Measurements from ENCODE around the gene FNIP1.
"Not testable (repeated sequence)": the region's sequence is repeated elsewhere in the genome, so short reads cannot be mapped to it uniquely, and the experiment has no call there.

Gene FNIP1

DNA sequence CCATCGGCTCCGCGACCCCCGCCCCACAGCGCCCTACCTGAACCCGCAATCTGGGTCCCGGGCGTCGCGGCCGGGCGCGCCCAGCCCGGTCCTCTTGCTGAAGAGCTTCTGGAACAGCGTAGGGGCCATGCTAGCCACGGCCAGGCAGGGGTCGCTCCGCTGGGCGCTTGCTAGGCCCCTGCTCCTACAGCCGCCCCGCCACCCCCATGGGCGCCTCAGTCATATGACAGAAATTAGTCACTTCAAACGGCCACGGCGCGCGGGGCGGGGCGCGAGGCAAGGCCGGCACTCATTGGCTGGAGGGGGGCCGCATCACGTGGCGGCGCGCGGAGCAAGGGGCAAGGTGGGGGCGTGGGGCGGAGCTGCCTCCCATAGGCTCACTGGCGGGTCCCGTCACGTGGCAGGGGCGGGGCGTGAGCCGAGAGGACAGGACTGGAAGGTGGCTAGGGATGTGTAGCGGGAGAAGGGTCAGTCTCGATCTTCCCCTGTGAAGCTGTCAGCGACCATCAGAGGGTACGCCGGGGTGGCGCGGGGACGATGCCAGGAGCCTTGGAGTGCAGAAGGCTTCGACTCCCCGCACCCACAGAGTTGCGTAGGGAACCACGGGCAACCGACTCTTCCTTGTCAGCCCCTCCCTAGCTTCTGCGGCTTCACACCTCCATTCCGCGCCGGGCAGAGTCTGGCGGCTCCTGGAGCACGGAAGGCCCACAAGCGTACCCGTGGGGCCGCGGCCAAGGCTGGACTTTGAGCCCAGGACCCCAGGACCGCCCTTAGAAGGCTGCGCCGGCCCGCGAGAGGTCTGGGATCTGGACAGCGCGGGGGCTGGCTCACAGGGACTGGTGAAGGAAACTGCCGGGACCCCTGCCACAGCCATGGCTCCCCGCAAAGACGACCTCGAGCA is at the start of gene FNIP1:
TSS of gene FNIP1 (minus strand) at position 225 of the 901 bp plus-strand sequence. CDS start at position 129, 96 bp downstream.
- DNase-seq (ENCODE audit: low spot score): peak; percentile 100

DNA sequence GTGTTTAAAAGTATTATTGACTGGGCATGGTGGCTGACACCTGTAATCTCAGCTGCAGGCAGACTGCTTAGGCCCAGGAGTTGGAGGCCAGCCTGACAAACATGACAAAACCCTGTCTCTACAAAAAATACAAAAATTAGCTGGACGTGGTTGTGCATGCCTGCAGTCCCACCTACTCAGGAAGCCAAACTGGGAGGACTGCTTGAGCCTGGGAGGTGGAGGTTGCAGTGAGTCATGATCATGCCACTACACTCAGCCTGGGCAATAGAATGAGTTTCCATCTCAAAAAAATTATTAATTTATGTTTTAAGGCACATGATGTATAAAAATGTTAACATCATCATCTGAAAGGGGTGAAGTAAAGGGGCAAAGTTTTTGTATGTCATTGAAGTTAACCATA is 49.7 kb upstream of the FNIP1 start:
- DNase-seq (ENCODE audit: low spot score): no peak

DNA sequence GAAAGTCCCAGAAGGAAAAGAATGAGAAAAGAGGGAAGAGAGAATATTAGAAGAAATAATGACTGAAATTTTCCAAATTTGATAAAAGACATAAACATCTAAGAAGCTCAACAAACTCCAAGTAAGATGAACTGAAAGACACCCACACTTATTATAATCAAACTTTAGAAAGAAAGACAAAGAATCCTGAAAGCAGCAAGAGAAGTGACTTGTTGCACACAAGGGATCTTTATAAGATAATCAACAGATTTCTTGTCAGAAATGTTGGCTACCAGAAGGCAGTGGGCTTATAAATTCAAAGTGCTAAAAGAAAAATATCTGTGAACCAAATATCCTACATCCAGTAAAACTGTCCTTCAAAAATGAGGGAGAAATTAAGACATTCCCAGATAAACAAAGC is 49.0 kb upstream of the FNIP1 start:
- DNase-seq (ENCODE audit: low spot score): no peak

DNA sequence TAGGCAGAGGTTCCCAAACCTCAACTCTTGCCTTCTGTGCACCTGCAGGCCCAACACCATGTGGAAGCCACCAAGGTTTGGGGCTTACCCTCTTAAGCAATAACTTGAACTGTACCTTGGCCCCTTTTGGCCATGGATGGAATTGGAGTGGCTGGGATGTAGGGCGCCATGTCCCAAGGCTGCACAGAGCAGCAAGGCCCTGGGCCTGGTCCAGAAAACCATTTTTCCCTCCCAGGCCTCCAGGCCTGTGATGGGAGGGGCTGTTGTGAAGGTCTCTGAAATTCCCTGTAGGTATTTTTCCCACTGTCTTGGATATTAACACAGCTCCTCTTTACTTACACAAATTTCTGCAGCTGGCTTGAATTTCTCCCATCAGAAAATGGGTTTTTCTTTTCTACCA is 46.2 kb upstream of the FNIP1 start:
- not testable (repeated sequence) for DNase-seq (ENCODE audit: low spot score)

DNA sequence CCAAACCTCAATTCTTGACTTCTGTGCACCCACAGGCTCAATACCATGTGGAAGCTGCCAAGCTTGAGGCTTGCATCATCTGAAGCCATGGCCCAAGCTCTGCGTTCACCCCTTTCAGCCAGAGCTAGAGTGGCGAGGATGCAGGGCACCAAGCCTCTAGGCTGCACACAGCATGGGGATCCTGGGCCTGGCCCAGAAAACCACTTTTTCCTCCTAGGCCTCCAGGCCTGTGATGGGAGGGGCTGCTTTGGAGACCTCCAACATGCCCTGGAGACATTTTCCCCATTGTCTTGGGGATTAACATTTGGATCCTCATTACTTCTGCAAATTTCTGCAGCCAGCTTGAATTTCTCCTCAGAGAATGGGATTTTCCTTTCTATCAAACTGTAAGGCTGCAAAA is 35.9 kb upstream of the FNIP1 start:
- not testable (repeated sequence) for DNase-seq (ENCODE audit: low spot score)

DNA sequence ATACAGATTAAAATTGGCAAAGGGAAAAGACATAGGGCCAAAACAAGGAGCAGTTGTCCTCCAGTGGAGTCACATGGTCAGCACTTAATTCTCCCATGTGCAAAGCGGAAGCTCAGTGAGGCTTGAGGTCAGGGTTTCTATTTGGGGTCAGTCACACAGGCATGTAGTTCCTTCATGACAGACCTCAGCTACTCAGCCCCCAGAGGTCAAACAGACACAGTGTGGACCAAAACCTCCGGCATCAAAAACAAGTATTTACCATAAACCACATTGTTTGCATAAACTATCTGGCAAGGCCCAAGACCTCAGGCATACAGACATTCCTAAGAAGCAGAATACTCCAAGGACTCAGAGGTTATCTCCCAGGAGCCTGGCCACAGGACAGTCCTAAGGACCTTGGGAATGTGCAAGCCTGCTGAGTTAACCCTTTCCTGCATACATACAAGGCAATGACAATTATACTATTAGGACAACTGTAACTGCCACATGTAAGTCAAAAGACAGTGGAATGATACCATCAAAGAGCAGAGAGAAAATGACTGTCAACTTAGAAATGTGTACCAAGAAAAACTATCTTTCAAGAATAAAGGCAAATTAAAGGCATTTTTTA is 28.7 kb upstream of the FNIP1 start:
- DNase-seq (ENCODE audit: low spot score): no peak

DNA sequence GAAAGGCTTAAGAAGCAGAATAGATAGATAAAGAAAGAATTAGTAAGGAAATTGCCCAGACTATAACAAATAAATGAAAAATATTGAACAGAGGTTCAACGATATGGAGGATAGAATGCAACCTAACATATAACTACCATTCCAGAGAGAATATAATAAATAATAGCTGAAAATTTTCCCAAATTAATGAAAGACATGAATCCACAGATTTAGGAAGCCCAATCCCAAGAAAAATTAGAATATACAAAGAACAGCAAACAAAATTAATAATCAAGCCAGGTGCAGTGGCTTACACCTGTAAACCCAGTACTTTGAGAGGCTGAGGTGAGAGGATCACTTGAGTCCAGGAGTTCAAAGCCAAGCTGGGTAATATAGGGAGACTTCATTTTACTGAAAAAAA is 27.8 kb upstream of the FNIP1 start:
- DNase-seq (ENCODE audit: low spot score): no peak

DNA sequence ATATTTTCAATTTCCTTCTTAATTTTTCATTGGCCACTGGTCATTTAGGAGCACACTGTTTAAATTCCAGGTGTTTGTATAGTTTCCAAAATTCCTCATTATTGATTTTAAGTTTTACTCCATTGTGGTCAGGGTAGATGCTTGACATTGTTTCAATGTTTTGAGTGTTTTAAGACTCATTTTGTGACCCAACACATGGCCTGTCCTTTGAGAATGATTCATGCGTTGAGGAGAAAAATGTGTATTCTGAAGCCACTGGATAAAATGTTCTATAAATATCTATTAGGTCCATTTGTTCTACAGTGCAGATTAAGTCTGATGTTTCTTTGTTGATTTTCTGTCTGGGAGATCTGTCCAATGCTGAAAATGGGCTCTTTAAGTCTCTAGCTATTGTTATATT is 24.4 kb upstream of the FNIP1 start:
- DNase-seq (ENCODE audit: low spot score): no peak

DNA sequence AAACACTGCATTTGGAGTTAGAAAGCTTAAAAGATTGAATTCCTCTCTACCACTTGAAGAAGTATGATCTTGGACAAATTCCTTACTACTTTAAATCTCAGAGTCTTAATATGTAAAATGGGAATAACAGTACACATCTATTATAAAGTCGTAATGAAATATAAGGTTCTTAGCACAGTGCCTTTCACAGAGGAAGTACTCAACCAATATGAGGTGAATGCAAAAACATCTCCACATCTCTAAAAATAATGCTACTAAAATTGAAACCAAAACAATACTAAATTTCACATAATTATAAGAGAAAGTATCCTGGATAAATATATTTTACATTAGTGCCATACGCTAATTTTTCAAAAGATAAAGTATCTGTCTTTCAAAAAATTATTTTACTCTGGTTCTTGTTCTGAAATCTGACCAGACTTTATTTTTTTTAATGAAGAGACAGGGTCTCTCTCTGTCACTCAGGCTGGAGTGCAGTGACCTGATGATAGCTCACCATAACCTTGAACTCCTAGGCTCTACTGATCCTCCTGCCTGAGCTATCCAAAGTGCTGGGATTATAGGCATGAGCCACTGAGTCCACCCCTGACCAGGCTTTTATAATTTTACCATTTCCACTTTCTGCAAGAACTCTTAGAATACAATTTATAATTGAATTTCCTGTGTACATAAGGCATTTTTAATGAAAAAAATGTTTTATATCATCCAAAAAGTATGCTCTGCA is 21.3 kb upstream of the FNIP1 start:
- no peak for DNase-seq (ENCODE audit: low spot score)

DNA sequence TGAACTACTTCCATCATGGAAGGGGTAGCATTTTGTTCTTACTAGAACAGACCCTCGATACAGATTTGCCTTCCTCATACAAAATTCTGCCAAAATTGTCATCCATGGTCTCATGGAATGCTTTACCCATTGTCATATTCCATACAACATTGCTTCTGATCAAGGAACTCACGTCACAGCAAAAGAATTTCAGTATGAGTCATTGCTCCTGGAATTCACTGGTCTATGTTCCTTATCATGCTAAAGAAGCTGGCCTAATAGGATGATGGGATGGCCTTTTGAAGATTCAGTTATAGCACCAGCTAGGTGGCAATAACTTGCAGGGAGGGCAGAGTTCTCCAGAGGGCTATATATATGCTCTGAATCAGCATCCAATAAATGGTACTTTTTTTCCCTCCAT is 18.2 kb upstream of the FNIP1 start:
- DNase-seq (ENCODE audit: low spot score): peak; percentile 22

DNA sequence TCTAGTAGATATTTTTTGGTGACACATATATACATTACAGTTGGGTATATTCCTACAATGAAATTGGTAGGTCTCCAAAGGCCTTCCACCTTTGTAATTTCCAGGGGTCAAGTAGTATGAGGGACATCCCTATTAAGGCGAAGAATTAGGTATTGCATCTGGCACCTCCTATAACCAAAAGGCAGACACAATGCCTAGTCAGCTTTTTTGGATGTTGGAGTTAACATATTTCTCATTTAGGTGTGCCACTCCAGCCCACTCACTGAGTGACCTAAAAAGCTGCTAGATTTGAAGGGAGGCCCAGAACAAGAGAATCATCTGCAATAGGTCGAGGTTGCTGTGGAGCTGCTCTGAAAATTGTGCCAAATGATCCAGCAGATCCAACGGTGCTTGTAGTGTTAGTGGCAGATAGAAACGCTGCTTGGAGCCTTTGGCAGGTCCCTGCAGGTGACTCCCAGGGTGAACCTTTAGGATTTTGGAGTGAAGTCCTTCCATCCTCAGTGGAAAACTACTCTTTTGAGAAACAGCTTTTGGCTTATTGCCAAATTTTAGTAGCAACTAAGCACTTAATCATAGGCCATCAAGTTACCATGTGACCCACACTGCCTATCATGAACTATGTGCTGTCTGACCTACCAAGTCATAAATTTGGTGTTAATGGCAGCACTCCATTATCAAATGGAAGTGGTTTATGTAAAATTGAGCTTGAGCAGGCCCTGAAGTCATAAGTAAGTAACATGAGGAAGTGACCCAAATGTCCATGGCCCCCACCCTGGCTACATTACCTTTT is 15.7 kb upstream of the FNIP1 start:
- DNase-seq (ENCODE audit: low spot score): no peak

DNA sequence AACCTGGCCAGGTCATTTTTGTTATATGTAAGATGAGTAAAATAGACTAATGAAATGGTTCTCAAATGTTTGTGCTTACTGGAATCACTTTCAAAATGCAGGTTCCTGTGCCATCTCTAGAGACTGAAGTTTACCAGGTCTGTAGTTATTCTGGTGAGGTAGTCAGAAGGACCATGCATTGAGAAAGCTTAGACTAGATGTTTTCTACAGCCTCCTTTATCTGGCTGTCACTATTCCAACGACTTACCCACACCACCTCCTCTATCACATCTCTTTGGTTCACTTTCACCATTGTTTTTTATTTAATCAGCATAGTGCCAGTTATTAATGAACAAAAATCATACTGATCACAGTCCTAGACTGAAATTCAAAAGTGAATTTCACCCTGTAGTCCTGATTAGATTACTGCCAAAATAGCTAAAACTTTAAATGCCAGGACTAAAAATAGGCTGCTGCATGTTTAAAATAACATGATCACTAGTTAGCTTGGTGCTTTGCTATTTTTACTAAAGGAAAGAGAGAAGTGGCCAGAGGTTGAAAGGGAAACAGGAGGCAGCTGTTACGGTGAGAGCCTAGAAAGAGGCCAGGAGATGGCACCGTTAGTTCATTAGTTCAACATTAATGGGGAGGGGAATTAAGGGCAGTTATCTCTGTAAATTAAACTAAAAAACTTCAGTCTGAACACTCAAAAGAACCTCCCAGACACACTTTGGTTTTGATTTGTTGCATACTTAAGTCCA is 13.9 kb upstream of the FNIP1 start:
- peak; percentile 33 for DNase-seq (ENCODE audit: low spot score)

DNA sequence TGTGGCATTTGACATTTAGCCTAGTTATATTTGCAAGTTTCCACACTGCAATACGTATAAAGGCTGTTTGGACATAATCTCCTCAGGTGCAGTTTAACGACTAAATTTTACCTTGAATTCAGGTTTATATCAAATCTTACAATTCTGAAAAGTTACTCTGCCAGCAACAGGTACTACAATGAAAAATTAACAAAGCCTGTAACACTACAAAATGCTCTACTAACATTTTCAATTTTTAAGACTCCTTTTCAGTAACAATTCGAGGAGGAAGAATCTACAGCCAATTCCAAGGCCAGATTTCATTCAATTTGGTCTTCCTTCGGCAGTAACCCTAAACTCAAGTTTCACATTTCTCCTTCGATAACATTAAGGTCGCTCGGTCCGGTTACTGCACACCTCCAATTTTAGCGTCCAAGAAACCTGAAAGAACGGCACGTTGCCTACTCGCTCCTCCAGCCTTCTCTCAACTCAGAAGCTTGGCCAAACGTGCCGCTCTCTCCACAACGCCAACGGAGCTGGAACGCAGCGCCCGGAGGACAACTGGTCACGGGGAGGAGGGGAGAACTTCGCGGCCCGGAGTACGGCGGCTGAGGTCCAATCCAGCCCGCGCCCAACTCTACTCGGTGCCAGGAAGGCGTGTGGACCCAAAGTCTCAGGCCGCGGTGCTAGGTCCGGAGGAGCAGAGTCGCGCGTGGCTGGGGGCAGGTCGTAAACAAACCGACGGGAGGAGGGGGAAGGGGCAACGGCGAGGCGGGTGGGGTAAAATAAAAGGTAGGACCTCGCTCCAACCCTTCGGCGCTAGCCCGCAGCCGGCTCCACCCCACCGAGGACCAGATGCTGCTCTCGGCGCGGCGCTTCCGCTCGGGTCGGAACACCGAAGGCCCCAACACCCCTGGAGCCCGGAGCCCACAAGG is 681 bp downstream of the FNIP1 start:
- peak; percentile 60 for DNase-seq (ENCODE audit: low spot score)

DNA sequence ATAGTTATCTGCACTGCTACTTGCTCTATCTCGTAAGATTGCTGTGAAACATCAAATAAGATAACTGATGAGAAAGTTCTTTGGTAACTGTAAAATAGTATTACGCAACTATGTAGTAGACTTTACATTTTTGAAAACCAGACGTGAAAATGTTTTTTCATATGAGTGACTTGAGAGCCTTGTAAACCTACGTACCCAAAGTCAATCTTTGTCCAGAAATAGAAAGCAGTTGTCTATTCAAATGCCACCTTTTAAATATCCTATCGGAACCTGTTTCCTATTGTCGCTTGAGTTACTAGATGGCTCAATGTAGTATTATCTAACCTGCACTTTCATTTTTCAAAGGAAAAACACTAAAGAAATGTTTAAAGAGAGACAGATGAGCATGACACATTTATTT is 1.6 kb downstream of the FNIP1 start:
- DNase-seq (ENCODE audit: low spot score): no peak

DNA sequence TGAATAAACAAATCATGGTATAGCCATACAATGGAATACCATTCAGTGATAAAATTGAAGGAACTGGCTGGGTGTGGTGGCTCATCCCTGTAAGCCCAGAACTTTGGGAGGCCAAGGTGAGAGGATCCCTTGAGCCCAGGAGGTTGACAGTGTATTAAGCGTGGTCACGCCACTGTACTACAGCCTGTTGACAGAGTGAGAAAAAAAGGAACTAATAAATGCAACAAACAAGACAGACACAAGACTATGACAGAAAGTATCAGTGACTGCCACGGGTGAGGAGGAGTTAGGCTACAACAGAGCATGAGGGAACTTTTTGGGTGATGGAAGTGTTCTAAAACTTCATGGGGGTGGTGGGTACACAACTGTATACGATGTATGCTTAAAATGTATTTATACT is 2.2 kb downstream of the FNIP1 start:
- no peak for DNase-seq (ENCODE audit: low spot score)

DNA sequence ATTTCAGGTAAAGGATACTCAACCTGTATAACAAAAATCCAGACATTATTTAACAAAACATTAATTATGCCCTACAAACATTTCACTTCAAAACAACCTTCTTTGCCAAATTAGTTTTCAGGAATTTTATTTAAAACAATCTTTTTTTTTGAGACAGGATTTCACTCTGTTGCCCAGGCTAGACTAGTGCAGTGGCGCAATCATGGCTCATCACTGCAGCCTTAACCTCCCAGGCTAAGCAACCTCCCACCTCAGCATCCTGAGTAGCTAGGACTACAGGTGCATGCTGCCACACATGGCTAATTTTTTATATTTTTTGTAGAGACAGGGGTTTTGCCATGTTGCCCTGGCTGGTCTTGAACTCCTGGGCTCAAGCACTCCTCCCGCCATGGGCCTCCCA is 3.9 kb downstream of the FNIP1 start:
- DNase-seq (ENCODE audit: low spot score): no peak

DNA sequence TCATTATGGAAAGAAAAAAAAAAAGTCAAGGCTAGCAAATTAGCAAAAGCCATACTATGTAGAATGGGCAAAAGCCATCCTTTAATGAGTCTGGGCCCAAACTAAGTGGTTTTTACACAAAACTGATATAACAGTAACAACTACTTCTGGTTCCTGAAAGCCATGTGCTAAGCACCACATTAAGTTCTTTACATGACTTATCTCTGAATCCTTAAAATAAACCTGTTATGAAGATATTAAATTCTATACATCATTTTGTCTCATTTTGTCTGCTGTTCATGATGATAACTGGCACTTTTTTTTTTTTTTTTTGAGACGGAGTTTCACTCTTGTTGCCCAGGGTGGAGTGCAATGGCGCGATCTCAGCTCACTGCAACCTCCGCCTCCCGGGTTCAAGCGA is 5.0 kb downstream of the FNIP1 start:
- DNase-seq (ENCODE audit: low spot score): no peak

DNA sequence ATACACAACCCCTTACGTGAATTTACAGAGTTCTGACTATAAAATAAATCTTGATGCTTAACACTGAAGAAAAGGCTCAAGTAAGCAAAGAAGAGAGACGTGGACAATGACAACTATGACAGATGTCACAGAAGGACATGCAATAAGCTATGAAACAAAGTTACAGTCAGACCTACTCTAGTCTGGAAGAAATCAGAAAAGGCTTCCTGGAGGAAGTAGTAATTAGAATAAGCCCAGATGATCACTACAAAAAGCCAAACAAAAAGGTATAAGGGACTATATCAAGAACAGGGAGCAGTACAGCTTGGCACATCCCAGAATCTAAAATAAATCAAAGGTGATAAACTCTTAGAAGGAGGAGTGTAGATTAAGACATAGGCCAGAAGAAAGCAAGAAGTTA is 6.3 kb downstream of the FNIP1 start:
- DNase-seq (ENCODE audit: low spot score): no peak

DNA sequence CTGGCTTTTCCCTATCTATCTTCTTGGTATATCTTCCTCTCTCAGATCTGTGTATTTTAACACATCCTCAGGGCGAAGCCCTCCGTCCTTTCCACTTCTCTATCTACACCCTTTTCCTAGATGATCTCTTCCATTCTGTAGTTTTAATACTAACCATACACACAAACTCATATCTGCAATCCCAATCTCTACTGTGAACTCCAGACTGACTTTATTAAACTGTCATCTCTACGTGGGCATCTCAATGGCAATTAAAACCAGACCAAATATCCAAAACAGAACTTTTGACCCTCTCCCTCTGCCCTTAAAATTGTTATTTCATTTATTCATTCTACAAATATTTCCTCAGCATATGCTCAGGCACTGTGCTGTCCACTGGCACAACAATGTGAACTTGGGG is 7.1 kb downstream of the FNIP1 start:
- DNase-seq (ENCODE audit: low spot score): no peak

DNA sequence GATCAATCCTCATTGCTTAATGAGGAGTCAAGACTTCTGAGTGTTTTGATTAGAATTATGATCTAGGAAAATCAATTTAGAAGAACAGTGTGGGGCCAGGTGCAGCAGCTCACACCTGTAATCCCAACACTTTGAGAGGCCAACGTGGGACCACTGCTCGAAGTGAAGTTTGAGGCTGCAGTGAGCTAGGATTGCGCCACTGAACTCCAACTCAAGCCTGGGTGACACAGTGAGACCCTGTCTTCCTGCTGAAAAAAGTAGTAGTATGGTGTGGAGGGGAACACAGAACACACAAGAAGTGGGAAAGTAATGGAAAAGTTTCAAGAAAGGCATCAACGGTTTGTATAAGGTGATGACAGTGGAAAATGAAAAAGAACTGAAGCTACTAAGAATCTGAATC is 9.1 kb downstream of the FNIP1 start:
- no peak for DNase-seq (ENCODE audit: low spot score)
